ENCODE measurements around the gene OR8K5. TPM values are rescaled to one million over a fixed set of nuclear protein-coding genes. Genes with fewer than 3 reads are reported as not detected.
"Not testable (repeated sequence)": the region's sequence is repeated elsewhere in the genome, so short reads cannot be mapped to it uniquely, and the experiment has no call there.

Gene OR8K5
- total RNA-seq, 4 donors from 2014 or later: not detected

DNA sequence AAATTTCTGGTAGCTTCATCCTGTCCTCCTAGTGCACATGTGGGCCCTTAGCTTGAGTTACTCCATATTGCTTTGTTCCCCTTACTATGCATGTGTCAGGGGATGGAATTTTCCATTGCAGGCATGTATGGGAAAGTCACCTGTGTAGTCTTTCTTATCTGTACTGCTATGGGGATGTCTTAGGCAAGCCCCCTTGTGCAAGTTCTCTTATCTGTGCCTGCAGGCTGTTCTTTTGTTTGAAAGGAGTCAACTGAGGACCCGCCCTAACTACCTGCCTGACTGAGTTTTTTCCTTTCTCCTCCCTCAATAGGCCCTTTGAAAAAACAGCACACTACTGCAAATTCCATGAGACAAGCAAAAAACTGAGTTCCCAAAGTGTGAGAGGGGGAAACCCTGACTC is 8.7 kb downstream of the OR8K5 start:
- Histone ChIP-seq H3K27ac (replicated peaks in 1 of 4) (no peak overlapping the region), H3K9me3 (peaks cover 0 to 32% (median 7%) of the 10 kb centered on the region in 4 donors), H3K4me1 (no peaks in the 10 kb centered on the region), H3K27me3 (no peaks in the 10 kb centered on the region), H3K4me3 (no peak overlapping the region), H3K36me3 (no peaks in the 10 kb centered on the region)
- WGBS: 74% methylated on average over 1 of the region's 1 CpG
- intact Hi-C loops (cut with DNase I): no loop called here
- no peak for DNase-seq (ENCODE audit: extremely low spot score)
- TF ChIP-seq POLR2A (IDR thresholded peaks at IDR 0.05; ENCODE audit: low read depth): no peak
- TF ChIP-seq EP300 (IDR thresholded peaks at IDR 0.05): no peak
- TF ChIP-seq, protein P1, sequence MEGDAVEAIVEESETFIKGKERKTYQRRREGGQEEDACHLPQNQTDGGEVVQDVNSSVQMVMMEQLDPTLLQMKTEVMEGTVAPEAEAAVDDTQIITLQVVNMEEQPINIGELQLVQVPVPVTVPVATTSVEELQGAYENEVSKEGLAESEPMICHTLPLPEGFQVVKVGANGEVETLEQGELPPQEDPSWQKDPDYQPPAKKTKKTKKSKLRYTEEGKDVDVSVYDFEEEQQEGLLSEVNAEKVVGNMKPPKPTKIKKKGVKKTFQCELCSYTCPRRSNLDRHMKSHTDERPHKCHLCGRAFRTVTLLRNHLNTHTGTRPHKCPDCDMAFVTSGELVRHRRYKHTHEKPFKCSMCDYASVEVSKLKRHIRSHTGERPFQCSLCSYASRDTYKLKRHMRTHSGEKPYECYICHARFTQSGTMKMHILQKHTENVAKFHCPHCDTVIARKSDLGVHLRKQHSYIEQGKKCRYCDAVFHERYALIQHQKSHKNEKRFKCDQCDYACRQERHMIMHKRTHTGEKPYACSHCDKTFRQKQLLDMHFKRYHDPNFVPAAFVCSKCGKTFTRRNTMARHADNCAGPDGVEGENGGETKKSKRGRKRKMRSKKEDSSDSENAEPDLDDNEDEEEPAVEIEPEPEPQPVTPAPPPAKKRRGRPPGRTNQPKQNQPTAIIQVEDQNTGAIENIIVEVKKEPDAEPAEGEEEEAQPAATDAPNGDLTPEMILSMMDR (IDR thresholded peaks at IDR 0.05): no peak
- TF ChIP-seq POLR2AphosphoS5 (IDR thresholded peaks at IDR 0.05): no peak

DNA sequence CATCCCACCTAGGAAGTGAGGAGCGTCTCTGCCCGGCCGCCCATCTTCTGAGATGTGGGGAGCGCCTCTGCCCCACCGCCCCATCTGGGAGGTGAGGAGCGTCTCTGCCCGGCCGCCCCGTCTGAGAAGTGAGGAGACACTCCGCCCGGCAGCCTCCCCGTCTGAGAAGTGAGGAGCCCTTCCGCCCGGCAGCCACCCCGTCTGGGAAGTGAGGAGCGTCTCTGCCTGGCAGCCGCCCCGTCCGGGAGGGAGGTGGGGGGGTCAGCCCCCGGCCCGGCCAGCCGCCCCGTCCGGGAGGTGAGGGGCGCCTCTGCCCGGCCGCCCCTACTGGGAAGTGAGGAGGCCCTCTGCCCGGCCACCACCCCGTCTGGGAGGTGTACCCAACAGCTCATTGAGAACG is 16.4 kb downstream of the OR8K5 start:
- H3K27me3 ChIP-seq; H3K36me3 ChIP-seq; H3K27ac ChIP-seq (replicated peaks in 1 of 4); H3K4me1 ChIP-seq; H3K9me3 ChIP-seq; H3K4me3 ChIP-seq; DNase-seq (ENCODE audit: extremely low spot score); intact Hi-C loops (cut with DNase I): not testable (repeated sequence)
- WGBS: 84% methylated on average over 6 of the region's 30 CpGs

DNA sequence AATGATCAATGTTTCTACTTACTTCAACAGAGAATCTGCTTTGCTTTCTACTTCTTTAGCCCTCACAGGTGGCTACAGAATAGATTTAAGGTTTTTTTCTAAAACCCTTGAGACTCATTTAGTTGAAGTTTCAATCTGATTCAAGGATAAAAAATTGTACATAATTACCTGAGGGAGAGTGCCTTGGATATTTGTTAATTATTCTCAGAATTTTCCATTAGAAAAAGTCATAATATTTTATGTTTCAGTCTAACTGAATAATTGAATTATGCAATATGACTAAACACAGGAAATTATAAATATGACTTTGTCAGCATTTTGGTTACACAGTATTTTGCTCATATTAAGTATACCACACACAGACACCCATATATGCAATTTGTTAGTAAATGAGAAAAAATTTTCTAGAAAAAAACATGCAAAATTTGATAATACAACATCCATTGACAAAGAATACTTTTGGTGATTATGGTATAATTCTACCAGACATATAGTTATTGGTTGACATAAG is 19.9 kb downstream of the OR8K5 start, which contains the start of gene OR8J3:
Gene OR8J3, minus strand, starts transcription at position 51 of the 511 bp plus-strand sequence. CDS start 2,483 bp downstream, outside the sequence.
- Histone ChIP-seq H3K9me3 (no peaks in the 10 kb centered on the region), H3K27me3 (no peaks in the 10 kb centered on the region), H3K36me3 (no peaks in the 10 kb centered on the region), H3K4me3 (no peak within 1 kb of the TSS), H3K4me1 (no peaks in the 10 kb centered on the region), H3K27ac (replicated peaks in 1 of 4) (no peak within 1 kb of the TSS)
- no peak for DNase-seq (ENCODE audit: extremely low spot score)
- intact Hi-C loops (cut with DNase I): no loop called here
- TF ChIP-seq, protein P1 (IDR thresholded peaks at IDR 0.05): no peak
- no peak for TF ChIP-seq EP300 (IDR thresholded peaks at IDR 0.05)
- no peak for TF ChIP-seq POLR2AphosphoS5 (IDR thresholded peaks at IDR 0.05)
- no peak for TF ChIP-seq POLR2A (IDR thresholded peaks at IDR 0.05; ENCODE audit: low read depth)

DNA sequence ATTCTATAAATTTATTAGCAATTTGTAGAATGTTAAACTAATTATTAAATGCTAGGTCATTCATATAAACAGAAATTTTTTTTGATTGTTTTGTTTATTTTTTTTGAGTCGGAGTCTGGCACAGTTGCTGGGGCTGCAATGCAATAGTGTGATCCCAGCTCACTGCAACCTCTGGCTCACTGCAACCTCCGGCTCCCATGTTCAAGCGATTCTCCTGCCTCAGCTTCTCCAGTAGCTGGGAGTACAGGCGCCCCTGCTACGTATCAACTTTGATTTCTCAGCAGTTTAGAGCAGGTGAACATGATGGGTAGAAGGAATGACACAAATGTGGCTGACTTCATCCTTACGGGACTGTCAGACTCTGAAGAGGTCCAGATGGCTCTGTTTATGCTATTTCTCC is 38.0 kb downstream of the OR8K5 start, which contains the start of gene OR8H3:
Gene OR8H3, plus strand, starts transcription at position 301 of the 400 bp plus-strand sequence. Its CDS starts 0 bp downstream, at position 301.
- no peak for DNase-seq (ENCODE audit: extremely low spot score)
- Histone ChIP-seq H3K4me1 (no peaks in the 10 kb centered on the region), H3K27me3 (no peaks in the 10 kb centered on the region), H3K36me3 (no peaks in the 10 kb centered on the region), H3K9me3 (peaks cover 0 to 4% (median 0%) of the 10 kb centered on the region in 4 donors), H3K27ac (replicated peaks in 1 of 4) (no peak within 1 kb of the TSS), H3K4me3 (no peak within 1 kb of the TSS)
- intact Hi-C loops (cut with DNase I): no loop called here
- TF ChIP-seq, protein P1 (IDR thresholded peaks at IDR 0.05): no peak
- TF ChIP-seq EP300 (IDR thresholded peaks at IDR 0.05) (no peak), POLR2A (IDR thresholded peaks at IDR 0.05; ENCODE audit: low read depth) (no peak), POLR2AphosphoS5 (IDR thresholded peaks at IDR 0.05) (no peak)
- WGBS: 52% methylated on average over 6 of the region's 6 CpGs

Other genes starting within 250 kb of the OR8K5 start
- not detected for gene OR5W2, start 245.7 kb downstream of the OR8K5 start, total RNA-seq
- not detected for gene OR5I1, start 223.9 kb downstream of the OR8K5 start, total RNA-seq
- gene OR10AG1, start 190.4 kb downstream of the OR8K5 start, total RNA-seq: not detected
- gene OR5F1, start 165.7 kb downstream of the OR8K5 start, total RNA-seq: not detected
- not detected for gene OR5AS1, start 132.7 kb downstream of the OR8K5 start, total RNA-seq
- gene OR8I2, start 67.0 kb downstream of the OR8K5 start, total RNA-seq: not detected
- not detected for gene OR8H2, start 56.6 kb downstream of the OR8K5 start, total RNA-seq
- not detected for gene OR8H3, start 37.9 kb downstream of the OR8K5 start, total RNA-seq
- not detected for gene OR8J3, start 20.1 kb downstream of the OR8K5 start, total RNA-seq
- not detected for gene OR5J2, start 16.3 kb upstream of the OR8K5 start, total RNA-seq
- gene OR5T2, start 73.9 kb upstream of the OR8K5 start, total RNA-seq: not detected
- not detected for gene OR5T3, start 91.9 kb upstream of the OR8K5 start, total RNA-seq
- not detected for gene OR5T1, start 113.8 kb upstream of the OR8K5 start, total RNA-seq
- not detected for gene OR8H1, start 131.9 kb upstream of the OR8K5 start, total RNA-seq
- not detected for gene OR8K3, start 154.8 kb upstream of the OR8K5 start, total RNA-seq
- not detected for gene OR8K1, start 185.7 kb upstream of the OR8K5 start, total RNA-seq
- not detected for gene OR8J1, start 194.0 kb upstream of the OR8K5 start, total RNA-seq
- gene OR8U1, start 215.3 kb upstream of the OR8K5 start, total RNA-seq: not detected

Data from esophagus muscularis mucosa (tissue), 4 donors.